Measurements from ENCODE around the gene LRCH3.
A peak's percentile ranks its signal among the peaks of the same experiment; 100 is the strongest.

Gene LRCH3

DNA sequence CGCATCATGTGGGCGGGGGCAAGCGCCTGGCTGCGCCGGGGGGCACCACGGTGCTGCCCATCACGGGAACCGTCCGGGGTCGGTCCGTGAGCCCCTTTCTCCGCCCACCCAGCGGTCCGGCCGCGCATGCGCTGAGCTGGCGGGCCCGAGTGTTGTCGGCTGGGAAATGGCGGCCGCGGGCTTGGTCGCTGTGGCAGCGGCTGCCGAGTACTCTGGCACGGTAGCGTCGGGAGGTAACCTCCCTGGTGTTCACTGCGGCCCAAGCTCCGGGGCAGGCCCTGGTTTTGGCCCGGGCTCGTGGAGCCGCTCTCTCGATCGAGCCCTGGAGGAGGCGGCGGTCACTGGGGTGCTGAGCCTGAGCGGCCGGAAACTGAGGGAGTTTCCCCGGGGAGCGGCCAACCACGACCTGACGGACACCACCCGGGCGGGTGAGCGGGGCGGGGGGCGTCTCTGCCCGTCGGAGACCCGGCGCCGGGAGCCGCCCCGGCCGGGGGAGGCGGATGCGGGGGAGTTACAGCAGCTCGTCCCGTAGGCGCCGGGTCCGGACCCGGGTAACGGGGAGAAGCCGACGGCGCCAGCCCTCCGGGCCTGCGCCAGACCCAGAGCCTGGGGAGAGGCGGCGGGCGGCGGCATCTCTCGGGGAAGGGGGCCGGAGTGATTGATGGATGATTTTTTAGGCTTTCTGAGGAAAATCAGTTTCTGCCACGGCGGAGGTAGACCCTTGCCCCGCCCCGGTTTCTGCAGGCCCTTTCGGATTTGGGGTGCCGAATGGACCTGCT lies at the start of gene LRCH3:
Gene LRCH3, plus strand, starts transcription at position 142 of the 779 bp plus-strand sequence. Its CDS starts 25 bp downstream, at position 167.
- DNase-seq (ENCODE audit: low read depth in 2 of 2): peak; percentile 74 to 81

DNA sequence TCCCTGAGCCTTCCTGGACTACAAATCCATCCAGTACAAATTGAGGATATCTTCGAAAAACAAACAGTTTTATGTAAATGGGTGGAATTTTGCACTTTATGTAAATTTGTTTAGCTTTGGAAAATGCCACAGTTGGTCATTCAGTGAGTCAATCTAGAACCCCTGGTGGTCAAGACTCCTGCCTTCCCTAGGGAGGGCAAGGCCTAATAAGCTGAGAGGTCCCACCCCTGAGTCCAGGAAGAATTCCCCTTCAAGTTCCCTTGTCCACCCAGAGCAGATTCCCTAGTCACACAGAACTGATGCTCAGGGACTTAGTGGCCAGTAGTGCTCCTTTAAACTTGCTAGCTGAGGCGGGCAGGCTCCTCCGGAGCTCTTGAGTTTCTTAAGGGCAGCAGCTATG lies 48.3 kb upstream of the LRCH3 start:
- DNase-seq (ENCODE audit: low read depth in 2 of 2): no peak

DNA sequence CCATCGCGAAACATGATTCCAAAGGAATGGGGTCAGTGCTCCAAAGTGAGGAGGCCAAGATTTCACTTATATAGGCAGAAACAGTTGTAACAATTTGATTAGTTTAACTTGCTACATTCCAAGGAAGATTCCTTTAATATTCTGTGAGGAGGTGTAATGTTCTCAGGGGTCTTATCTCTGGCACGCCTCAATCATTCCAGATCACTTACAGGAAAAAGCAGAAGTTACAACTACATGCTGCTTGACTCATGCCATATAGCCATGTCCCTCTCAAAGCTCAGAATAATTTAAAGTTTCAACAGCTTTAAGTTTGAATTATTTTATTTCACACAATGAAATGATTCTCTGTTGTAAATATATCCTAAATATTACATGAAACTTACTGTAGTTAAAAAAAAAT lies 44.8 kb upstream of the LRCH3 start:
- DNase-seq (ENCODE audit: low read depth in 2 of 2): no peak

DNA sequence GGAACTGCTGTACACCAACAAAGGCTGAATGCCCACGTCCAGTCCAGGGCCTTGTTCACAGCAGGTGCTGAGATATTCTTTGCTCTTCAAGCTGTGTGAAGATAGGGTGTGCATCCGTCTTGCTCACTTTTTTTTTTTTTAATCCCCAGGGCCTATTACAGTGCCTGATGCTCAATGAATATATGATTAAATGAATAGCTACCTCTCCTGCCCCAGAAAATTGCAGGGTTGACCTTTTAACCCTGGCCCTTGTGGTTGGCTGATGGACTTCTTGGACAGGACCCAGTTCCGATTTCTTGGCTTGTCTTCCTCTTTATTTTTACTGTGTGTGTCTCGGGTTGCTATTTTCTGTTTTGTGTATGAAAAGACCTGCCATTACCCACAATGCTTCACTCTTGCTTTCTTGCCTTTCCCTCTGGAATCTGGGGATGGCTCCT lies 44.2 kb upstream of the LRCH3 start:
- DNase-seq (ENCODE audit: low read depth in 2 of 2): no peak

DNA sequence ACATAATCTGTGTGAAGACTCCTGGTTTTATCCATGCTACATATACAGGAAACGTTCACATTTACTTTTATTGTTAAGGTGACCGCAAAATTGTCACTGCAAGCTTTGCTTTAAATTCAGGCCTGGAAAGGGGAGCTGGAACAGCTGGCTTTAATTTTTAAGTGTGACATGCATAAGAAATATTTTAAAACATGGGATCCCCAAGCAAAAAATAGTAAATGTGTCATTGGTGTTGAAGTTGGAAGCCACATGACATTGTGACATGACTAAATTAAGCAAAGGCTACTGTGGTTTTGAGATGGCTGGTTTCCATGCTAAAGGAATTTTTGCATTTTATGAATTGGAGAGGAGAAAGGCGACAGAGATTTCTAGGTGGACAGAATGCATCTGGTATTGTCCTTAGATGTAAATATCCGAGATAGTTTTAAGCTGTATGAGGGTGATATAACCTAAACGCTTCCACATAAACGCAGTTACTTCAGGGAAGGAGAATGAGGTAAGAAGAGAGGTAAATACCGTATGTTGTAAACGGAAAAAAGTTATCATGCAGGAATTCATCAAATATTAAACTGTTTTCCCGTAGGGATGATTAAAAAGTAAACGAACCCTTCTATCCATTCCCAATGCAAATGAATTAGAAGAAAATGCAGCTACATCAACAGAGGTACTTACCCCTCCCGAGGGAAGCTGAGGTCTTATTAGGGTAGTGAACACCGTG lies 42.3 kb upstream of the LRCH3 start:
- DNase-seq (ENCODE audit: low read depth in 2 of 2): no peak

DNA sequence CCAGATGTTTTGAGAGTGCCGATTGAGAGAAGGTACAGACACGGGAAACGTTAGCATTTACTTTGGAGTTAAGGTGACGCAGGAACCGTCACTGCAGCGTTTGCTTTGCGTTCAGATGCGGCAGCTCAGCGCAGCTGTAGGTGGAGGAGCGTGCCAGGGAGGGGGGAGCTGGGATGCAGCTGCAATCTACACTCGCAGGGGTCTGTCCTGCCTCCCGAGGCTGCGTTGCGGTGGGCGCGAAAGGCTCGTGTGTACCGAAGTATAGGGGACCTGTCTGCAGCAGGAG lies 41.8 kb upstream of the LRCH3 start:
- DNase-seq (ENCODE audit: low read depth in 2 of 2): peak in 1 of 2 donors; percentile 37

DNA sequence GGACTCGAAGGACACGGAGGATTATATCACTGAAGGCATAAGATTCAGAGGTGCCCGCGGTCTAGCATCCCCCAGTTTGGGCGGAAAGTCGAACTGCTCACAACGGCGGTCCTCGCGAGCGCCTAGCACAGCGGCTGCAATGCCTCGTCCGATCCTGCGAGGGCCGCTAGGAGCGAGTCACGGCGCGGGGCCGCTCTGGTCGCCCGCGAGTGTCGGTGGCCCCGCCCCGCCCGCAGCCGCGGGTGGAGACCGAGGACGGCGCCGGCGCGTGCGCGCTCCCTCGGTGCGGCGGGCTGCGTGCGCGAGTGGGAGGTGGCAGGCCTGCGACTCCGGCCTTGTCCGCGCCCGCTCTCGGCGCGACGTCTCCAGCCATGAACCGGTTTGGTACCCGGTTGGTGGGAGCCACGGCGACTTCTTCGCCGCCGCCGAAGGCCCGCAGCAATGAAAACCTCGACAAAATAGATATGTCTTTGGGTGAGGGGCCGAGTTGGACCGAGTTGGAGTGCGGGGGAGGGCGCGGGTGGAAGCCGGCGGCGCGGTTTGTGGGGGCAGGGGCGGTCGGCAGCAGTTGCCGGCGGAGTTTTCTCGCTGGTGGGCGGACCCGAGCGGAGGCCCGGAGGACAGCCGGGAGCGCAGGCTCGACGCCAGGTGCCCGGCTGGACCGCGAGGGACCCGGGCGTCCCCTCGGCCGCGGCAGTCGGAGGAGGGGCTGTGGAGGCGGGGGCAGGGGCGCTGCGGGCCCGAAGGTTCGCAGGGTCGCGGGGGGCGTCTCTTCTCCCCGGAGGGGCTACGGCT lies 41.3 kb upstream of the LRCH3 start, which contains the start of gene FYTTD1:
Gene FYTTD1, plus strand, starts transcription at position 283 of the 795 bp plus-strand sequence. Its CDS starts 89 bp downstream, at position 372.
- peak; percentile 74 to 79 for DNase-seq (ENCODE audit: low read depth in 2 of 2)

DNA sequence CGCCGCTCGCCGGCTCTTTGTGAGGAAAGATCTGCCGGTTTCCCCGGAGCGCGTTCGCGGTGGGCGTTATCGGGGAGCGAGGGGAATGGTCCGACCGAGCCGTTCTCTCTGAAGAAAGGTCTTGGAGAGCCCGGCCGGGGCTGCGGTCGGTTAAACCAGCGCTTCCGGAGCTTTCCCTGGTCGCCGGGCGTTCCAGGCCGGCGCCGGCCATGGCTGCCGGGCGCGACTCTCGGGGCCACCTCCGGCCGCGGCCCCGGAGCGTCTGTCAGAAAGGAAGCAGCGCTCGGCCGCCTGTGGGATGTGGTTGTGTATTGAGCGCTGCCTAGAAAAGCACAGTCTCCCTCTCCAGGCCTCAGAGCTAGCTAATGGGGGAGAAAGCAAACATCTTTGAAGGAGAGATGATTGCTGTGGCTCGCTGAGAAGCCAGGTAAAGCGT lies 40.6 kb upstream of the LRCH3 start:
- peak; percentile 18 to 26 for DNase-seq (ENCODE audit: low read depth in 2 of 2)

DNA sequence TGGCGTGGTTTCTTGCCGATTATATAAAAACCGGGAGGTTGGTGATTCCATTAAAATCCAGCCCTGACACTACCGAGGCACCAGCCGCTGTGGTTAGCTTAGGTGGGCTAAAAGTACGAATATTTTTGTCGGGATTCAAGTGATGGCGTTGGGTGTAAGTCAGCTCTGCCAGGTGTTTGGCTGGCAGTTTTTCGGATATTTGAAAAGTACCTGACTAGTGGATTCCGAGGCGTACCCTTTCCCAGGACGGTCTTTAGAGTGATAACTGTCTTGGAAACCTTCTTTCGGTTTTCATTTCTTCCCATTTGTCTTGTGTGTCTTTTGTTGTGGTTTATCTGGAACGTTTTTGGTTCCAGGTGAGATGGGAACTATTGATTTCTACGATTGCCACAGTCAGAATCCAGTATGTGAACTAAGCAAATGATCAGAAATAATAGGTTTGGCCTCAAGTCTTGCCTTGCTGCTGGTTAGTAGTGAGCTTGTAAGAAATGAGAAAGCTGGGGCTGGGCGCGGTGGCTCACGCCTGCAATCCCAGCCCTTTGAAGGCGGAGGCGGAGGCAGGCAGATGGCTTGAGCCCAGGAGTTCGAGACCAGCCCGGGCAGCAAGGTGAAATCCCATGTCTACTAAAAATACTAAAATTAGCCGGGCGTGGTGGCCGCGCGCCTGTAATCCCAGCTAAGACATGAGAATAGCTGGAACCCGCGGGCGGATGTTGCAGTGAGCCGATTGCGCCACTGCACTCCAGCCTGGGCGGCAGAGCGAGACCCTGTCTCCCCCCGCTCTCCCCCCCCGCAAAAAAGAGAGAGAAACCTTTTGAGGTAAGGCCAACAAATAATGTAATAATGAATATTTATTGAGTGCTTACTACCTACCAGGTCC lies 40.0 kb upstream of the LRCH3 start:
- peak in 1 of 2 donors; percentile 18 for DNase-seq (ENCODE audit: low read depth in 2 of 2)

DNA sequence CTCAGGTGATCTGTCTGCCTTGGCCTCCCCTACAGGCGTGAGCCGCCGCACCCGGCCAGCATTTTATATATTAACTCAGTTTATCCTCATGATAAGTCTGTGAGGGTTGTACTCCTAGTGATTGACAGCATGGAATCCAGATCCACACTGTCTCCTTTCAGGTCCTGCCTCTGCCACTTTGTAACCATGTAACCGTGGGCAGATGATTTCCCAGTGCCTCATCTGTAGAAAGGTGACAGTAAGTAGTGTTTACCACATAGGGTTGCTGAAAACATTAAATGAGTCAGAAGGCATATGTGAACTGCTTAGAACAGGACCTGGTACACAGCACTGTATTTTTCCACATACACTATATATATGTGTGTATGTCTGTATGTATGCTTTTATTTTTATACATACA lies 38.9 kb upstream of the LRCH3 start:
- no peak for DNase-seq (ENCODE audit: low read depth in 2 of 2)

DNA sequence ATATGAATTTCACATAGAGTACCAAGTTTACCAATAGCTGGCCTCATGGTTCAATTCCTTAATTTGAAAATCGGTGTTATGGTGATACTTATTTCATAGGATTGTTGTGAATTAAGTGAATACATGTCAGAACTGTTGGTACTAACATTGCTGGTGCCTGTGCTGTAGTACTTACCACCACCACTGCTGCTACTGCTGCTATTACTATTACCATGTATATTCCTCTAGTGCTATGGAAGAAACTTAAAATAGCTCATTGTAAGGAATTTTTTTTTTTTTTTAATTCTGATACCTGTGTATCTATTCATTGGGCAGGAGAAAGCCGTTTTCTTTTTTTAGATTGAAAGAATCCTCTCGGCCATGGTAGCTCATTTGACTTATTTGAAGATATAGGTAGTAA lies 37.8 kb upstream of the LRCH3 start:
- DNase-seq (ENCODE audit: low read depth in 2 of 2): no peak

DNA sequence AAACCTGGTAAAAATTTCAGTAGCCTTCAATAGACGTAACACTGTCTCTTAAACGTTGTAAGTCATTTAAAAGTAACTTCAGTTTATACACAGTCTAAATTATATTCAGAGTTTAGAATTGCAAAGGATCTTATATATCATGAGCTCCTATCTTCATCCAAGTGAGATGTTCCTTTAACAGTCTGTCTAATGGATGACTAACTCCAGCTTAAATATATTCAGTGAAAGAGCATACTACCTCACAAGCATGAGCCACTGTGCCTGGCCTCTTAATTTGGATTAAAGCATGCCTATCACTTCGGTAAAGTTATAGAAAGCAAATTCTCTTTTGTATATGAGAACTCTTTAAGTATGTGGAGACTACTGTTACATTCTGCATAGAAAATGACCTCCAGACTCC lies 34.4 kb upstream of the LRCH3 start:
- no peak for DNase-seq (ENCODE audit: low read depth in 2 of 2)

DNA sequence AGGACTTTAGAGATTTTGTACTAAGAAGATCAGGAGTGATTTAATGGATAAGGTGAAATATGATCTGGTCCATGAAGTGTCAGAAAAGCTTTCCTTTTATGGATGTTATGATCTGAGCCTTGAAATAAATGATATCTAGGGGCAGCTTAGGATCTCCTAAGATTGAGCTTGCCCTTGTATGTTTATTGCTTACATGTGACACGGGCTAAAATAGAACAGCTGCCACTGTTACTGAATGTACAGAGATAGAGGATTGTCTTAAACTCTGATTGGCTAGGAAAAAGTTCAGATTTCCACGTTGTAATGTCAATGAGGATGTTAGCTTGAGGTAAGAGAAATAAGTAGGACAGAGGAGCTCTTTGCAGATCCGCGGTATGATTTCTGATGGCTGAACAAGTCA lies 32.5 kb upstream of the LRCH3 start:
- DNase-seq (ENCODE audit: low read depth in 2 of 2): no peak

DNA sequence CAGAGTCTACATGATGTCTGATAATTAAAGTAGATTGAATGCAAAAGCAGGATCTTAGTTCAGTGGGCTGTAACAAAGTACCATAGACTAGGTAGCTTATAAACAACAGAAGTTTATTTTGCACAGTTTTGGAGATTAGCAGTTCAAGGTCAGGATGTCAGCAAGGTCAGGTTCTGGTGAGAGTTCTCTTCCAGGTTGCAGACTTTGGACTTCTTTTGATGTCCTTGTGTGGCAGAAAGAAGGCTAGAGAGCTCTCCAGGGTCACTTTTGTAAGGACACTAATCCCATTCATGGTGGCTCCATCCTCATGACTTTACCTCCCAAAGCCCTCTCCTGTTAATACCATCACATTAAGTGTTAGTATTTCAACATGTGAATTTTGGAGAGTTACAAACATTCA lies 29.3 kb upstream of the LRCH3 start:
- no peak for DNase-seq (ENCODE audit: low read depth in 2 of 2)

DNA sequence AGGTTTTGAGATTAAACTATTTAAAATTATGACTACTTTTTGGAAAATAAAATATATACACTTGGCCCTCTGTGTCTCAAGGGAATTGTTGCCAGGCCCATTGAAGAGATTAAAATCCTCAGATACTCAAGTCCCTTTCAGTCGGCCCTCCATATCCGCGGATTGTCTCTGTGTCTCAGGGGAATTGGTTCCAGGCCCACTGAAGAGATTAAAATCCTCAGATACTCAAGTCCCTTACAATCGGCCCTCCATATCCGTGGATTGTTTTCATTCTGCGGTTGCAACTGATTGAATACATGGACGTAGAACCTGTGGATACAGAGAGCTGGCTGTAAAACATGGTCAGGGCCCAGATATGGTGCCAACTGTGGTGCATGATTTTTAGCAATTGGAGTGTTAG lies 15.7 kb upstream of the LRCH3 start:
- no peak for DNase-seq (ENCODE audit: low read depth in 2 of 2)

DNA sequence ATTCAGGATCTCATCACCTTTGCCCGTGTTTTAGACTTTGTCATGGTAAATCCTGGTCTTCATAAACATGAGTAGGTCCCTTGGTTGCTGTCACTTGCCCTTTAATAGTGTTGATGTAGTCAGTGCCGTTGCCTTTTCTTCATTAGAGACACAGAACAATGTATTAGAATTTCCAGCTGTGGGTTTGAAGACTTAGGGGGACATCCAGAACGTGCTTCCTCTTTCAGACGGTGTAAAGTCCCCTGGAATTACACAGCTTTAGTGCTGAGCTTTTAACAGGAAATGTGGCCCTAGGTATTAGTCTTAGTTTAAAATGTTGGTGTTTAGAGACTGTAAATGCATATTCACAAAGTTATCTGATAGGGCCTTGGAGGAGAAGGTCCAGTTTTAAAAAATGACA lies 8.8 kb upstream of the LRCH3 start:
- no peak for DNase-seq (ENCODE audit: low read depth in 2 of 2)

DNA sequence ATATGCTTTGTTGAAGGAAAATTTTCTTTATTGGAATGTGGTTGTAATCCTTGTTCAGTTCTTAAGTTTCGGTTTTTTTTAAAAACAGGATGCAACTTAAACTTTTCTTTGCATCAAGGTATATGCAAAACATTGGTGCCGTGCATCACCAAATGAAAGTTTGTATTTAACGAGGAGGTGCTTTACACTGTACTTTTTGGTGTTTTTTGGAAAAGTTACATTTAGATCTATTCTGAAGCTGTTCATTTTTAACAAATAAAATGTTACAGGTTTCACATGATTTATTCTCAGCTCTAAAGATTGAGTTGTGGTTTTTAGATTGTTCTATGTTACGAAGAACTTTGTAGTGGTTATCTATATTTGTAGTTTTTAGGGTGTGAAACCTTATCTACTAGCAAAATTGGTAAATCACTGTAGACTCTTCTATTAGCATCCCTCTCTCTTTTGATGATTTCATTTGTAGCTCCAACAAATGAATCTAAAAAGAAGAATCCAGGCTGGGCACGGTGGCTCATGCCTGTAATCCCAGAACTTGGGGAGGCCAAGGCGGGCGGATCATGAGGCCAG lies 7.0 kb upstream of the LRCH3 start:
- no peak for DNase-seq (ENCODE audit: low read depth in 2 of 2)

DNA sequence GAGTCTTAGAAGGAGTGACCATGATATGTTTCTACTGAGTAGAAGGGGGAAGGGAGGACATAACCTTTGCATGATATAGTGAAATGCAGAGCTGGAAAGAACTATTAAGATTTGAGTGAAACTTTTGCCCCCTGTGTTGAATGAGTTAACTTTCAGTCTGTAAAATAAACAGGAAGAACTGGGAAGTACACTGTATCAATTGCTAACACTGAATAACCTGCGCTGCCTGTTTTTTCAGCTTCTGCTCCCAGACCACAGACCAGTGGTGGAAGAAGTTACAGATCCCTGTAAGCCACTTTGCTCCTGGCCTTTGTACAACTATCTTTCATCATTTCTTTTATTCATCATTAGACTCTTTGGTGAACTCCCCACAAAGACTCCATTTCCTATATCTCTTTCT lies 3.6 kb upstream of the LRCH3 start:
- DNase-seq (ENCODE audit: low read depth in 2 of 2): no peak

DNA sequence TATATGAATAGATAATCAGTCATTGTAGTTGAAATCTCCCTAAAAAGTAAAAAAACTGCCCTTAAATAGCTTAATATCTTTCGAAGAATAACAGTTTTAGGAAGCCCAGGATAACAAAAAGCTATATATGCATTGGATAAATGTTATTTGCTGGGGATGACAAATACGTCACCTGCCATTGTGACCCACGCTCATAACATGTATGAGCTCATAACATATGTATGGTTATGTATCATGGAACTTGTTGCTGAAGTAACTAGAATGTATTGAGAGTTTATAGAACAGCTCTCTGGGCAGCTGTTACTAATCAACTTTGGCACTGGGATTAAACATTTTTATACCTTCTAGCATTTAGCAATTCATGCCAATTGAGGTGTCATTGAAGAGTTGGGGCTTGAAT lies 1.7 kb upstream of the LRCH3 start:
- DNase-seq (ENCODE audit: low read depth in 2 of 2): no peak

DNA sequence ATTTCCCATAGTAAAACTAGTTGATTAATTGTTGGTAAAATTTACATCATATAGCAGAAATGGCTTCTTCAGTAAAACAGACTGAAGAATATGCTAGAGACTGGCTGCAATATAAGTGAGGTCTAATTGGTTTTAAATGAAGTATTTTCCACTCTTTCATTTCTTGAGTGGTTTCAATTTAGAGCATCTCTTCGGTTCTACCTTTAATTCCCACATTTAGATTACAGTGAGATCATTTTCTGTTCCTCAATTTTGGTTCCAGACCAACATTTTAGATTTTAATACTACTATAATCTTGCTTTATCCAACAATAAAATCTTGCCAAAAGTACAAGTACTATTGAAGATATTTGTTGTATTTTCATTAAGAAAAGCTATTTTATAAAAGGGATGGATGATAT lies 1.0 kb upstream of the LRCH3 start:
- no peak for DNase-seq (ENCODE audit: low read depth in 2 of 2)
